Gastroesophageal sphincter (tissue), 3 donors: ENCODE measurements around the gene RPTOR.

Experiments
- CTCF ChIP-seq, 4 experiments: fragments of 200-600 bp in 2 of 4; fragments of 450-650 bp in 2 of 4; sonication (generic) in 1 of 4; IDR thresholded peaks; one replicate each; pipeline ENCODE4 v1.5.1; 2017 to 2019; ENCODE audit warnings: antibody characterized with exemption in 4 of 4, mild to moderate bottlenecking in 2 of 4, moderate library complexity in 2 of 4
- POLR2A ChIP-seq, 2 donors: fragments of 450-650 bp; IDR thresholded peaks; one replicate each; pipeline ENCODE4 v1.6.1; 2017; ENCODE audit warnings: antibody characterized with exemption in 2 of 2, mild to moderate bottlenecking in 2 of 2, moderate library complexity in 1 of 2

GRCh38 chr17:80657561-80657960 lies 112.9 kb downstream of the RPTOR start:
- TF ChIP-seq POLR2A (IDR thresholded peaks at IDR 0.05) (no peak), CTCF (IDR thresholded peaks at IDR 0.05) (no peak)
